ENCODE data around the gene EPM2A.

Gene EPM2A

DNA sequence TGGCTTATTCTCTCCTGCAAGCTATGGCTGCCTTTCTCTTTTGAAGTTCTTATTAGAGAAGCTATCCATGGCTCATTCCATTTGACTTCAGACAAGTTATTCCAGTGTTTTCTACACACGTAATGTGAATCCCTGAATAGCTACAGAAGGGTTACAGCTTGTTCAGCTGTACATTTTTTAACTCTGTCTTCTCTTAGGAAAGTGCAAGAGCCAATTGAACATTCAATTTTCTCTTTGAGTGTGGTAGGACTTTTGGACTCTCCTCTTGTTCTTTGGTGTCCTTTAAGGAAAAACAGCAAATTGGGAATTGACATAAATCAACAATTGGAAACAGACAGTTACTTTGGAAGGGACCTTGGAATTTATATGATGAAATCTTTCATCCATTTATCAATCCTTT, 125.8 kb downstream of the EPM2A start:
- TF ChIP-seq POLR2A (IDR thresholded peaks at IDR 0.05; ENCODE audit: extremely low read depth, insufficient read length) (no peak), MYC (IDR thresholded peaks at IDR 0.05; ENCODE audit: low read depth, low read length) (no peak)
- TF ChIP-seq, protein P1, sequence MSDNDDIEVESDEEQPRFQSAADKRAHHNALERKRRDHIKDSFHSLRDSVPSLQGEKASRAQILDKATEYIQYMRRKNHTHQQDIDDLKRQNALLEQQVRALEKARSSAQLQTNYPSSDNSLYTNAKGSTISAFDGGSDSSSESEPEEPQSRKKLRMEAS (IDR thresholded peaks at IDR 0.05; ENCODE audit: low read depth, low read length): no peak
- TF ChIP-seq, protein P2, sequence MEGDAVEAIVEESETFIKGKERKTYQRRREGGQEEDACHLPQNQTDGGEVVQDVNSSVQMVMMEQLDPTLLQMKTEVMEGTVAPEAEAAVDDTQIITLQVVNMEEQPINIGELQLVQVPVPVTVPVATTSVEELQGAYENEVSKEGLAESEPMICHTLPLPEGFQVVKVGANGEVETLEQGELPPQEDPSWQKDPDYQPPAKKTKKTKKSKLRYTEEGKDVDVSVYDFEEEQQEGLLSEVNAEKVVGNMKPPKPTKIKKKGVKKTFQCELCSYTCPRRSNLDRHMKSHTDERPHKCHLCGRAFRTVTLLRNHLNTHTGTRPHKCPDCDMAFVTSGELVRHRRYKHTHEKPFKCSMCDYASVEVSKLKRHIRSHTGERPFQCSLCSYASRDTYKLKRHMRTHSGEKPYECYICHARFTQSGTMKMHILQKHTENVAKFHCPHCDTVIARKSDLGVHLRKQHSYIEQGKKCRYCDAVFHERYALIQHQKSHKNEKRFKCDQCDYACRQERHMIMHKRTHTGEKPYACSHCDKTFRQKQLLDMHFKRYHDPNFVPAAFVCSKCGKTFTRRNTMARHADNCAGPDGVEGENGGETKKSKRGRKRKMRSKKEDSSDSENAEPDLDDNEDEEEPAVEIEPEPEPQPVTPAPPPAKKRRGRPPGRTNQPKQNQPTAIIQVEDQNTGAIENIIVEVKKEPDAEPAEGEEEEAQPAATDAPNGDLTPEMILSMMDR (IDR thresholded peaks at IDR 0.05; ENCODE audit: low read depth, low read length): no peak
- H3K4me3 ChIP-seq (ENCODE audit: low read depth, low read length): no peak overlapping the region
- DNase-seq (ENCODE audit: low read depth): no peak

DNA sequence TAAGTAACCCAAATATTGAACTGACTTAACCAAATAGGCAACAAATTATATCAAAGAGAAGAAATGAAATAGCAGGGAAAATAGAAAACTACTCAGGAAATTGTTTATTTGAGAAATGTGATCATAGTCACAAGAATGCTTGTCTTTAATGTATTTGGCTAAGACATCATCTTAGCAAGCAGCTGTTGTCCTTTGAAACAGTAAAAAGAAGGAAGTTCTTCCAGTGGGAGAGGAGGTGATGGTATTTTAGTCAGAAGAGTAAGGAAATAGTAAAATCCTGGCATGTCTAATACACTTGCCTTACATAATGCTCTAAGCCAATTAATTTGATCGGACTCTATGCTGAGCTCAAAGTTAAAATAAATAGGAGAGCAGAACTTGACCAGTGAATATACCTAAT, 126.5 kb downstream of the EPM2A start:
- no peak overlapping the region for H3K4me3 ChIP-seq (ENCODE audit: low read depth, low read length)
- TF ChIP-seq MYC (IDR thresholded peaks at IDR 0.05; ENCODE audit: low read depth, low read length) (no peak), POLR2A (IDR thresholded peaks at IDR 0.05; ENCODE audit: extremely low read depth, insufficient read length) (no peak)
- TF ChIP-seq, protein P1 (IDR thresholded peaks at IDR 0.05; ENCODE audit: low read depth, low read length): no peak
- TF ChIP-seq, protein P2 (IDR thresholded peaks at IDR 0.05; ENCODE audit: low read depth, low read length): no peak
- DNase-seq (ENCODE audit: low read depth): no peak

DNA sequence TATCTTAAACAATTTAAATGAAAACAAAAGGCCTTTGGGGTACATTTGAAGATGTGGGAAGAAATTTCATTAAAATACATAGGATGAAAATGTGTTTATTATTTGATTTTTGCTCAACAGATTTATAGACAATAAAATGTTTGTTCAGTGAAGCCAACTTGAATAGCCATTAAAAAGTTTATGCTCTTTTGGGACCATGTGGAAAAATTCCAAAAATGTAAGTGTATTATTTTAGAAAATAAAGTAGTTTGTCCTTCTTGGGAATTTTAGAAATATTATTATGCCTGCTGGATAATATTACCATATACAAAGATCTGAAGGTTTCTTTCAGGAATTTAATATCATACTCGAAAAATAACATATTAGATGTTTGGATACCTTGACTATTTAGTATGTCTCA, 131.3 kb downstream of the EPM2A start:
- H3K4me3 ChIP-seq (ENCODE audit: low read depth, low read length): no peak overlapping the region
- TF ChIP-seq, protein P2 (IDR thresholded peaks at IDR 0.05; ENCODE audit: low read depth, low read length): no peak
- DNase-seq (ENCODE audit: low read depth): no peak

DNA sequence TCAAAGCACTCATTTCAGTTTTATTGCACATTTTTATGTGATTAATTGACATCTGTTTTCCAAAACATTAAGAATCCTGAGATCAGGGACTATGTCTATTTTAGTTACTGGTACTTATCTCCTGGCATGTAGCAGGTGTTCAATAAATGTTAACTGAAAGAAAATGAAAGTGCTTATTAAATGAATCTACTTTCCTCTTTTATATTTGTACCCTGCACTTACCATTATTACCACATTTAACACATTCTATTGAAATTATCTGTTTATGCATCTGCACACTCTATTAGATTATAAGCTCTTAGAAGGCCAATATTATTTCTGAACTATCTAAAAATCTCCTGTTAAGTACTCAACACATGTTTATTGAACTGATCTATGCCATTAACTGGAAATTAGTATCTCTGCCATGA, 131.9 kb downstream of the EPM2A start:
- no peak overlapping the region for H3K4me3 ChIP-seq (ENCODE audit: low read depth, low read length)
- DNase-seq (ENCODE audit: low read depth): no peak
- TF ChIP-seq POLR2A (IDR thresholded peaks at IDR 0.05; ENCODE audit: extremely low read depth, insufficient read length) (no peak), MYC (IDR thresholded peaks at IDR 0.05; ENCODE audit: low read depth, low read length) (no peak)
- TF ChIP-seq, protein P2 (IDR thresholded peaks at IDR 0.05; ENCODE audit: low read depth, low read length): no peak
- TF ChIP-seq, protein P1 (IDR thresholded peaks at IDR 0.05; ENCODE audit: low read depth, low read length): no peak

DNA sequence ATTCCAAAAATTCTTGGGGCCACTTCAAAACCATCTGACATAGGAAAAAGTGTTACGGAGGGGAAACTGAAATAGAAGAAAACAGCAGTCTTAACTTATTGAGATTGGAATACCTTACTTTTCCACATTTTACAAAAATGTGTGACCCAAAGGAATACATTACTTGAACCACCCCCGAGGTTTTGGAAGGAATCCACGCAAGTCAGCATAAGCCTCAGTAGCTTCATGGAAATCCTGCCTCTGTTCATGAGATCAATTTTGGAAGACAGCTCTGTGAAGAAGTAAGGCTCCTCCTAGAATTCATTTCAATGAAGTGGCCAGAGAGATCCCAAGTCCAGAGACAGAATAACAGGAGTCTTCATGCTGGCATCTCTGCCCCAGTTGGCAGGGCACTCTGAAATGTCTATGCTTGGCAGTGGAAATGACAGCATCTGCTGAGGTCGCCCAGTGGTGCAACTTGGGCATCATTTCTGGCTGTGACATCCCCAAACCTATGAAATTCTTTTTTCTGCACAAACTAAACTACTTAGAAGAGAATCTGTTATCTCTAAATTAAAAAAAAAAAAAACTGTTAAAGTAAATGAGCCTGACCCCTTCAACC, 132.5 kb downstream of the EPM2A start:
- no peak for DNase-seq (ENCODE audit: low read depth)
- TF ChIP-seq, protein P2 (IDR thresholded peaks at IDR 0.05; ENCODE audit: low read depth, low read length): no peak
- TF ChIP-seq POLR2A (IDR thresholded peaks at IDR 0.05; ENCODE audit: extremely low read depth, insufficient read length) (no peak), MYC (IDR thresholded peaks at IDR 0.05; ENCODE audit: low read depth, low read length) (no peak)
- TF ChIP-seq, protein P1 (IDR thresholded peaks at IDR 0.05; ENCODE audit: low read depth, low read length): no peak
- no peak overlapping the region for H3K4me3 ChIP-seq (ENCODE audit: low read depth, low read length)

DNA sequence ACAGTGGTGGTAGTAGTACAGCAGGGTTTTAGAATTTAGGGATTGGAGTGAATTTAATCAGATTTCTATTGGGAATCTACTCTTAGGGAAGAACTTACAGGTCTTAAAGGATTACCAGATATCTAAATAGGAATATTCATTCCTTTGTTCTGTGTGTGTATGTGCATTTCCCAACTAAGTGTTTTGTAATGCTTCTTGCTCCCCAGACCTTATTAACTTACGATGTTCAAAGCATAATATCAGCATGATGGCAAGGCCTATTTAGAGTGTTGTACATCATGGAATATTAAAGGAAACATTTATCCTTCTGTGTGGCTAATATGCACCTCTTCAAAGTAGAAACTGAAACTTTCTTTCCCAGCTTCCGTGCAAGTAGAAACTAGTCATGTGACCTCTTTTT, 133.9 kb downstream of the EPM2A start:
- TF ChIP-seq, protein P1 (IDR thresholded peaks at IDR 0.05; ENCODE audit: low read depth, low read length): no peak
- TF ChIP-seq POLR2A (IDR thresholded peaks at IDR 0.05; ENCODE audit: extremely low read depth, insufficient read length) (no peak), MYC (IDR thresholded peaks at IDR 0.05; ENCODE audit: low read depth, low read length) (no peak)
- TF ChIP-seq, protein P2 (IDR thresholded peaks at IDR 0.05; ENCODE audit: low read depth, low read length): no peak
- no peak for DNase-seq (ENCODE audit: low read depth)
- H3K4me3 ChIP-seq (ENCODE audit: low read depth, low read length): no peak overlapping the region
